SK-N-SH (cell line): Measurements from ENCODE around the gene AKAP6.

ENCODE experiments used
- CHD2 ChIP-seq: fragments of 150-350 bp; IDR thresholded peaks from 2 replicates; pipeline ENCODE4 v1.6.1; 2018; ENCODE audit warnings: low read length; ENCODE audit not compliant: partially characterized antibody
- CTCF ChIP-seq: fragments of 200-600 bp; sonication (generic); IDR thresholded peaks from 2 replicates; pipeline ENCODE4 v1.6.1; 2017; ENCODE audit warnings: antibody characterized with exemption, mild to moderate bottlenecking, moderate library complexity
- ELF1 ChIP-seq: IDR thresholded peaks from 2 replicates; pipeline ENCODE4 v1.4.0; 2012
- EP300 ChIP-seq, 2 experiments: IDR thresholded peaks; 2 replicates each; pipeline versions ENCODE4 v1.4.0 to v1.6.1; 2012; ENCODE audit warnings: borderline replicate concordance in 1 of 2, low read depth in 1 of 2, low read length in 1 of 2
- FOSL2 ChIP-seq: IDR thresholded peaks from 2 replicates; pipeline ENCODE4 v1.4.0; 2012; ENCODE audit warnings: low read depth, mild to moderate bottlenecking, moderate library complexity, borderline replicate concordance
- FOXJ3 ChIP-seq: sonication (generic); formaldehyde crosslinking; IDR thresholded peaks from 2 replicates; pipeline ENCODE4 v1.5.1; 2020; ENCODE audit warnings: mild to moderate bottlenecking, missing genetic modification reagents
- JUND ChIP-seq: IDR thresholded peaks from 2 replicates; pipeline ENCODE4 v1.4.0; 2012
- MXI1 ChIP-seq: IDR thresholded peaks from 2 replicates; pipeline ENCODE4 v1.6.1; 2012; ENCODE audit warnings: mild to moderate bottlenecking, low read depth, low read length, improper control_type of control experiment
- PBX3 ChIP-seq: IDR thresholded peaks from 2 replicates; pipeline ENCODE4; 2012
- POLR2AphosphoS5 ChIP-seq: IDR thresholded peaks from 2 replicates; pipeline ENCODE4 v1.6.1; 2012; ENCODE audit warnings: low read depth, low read length
- SIN3A ChIP-seq: IDR thresholded peaks from 2 replicates; pipeline ENCODE4 v1.6.1; 2012; ENCODE audit warnings: low read depth, mild to moderate bottlenecking, low read length, moderate library complexity, borderline replicate concordance
- TEAD4 ChIP-seq: IDR thresholded peaks from 2 replicates; pipeline ENCODE4 v1.4.0; 2012; ENCODE audit warnings: mild to moderate bottlenecking, borderline replicate concordance; ENCODE audit not compliant: insufficient read depth
- USF2 ChIP-seq: fragments of 150-350 bp; IDR thresholded peaks from 2 replicates; pipeline ENCODE4 v1.6.1; 2017; ENCODE audit warnings: antibody characterized with exemption, low read length, low read depth, borderline replicate concordance

GRCh38 chr14:32734261-32734660 is 405.2 kb downstream of the AKAP6 start:
- no peak for TF ChIP-seq CTCF
- no peak for TF ChIP-seq USF2
- TF ChIP-seq POLR2AphosphoS5: no peak
- no peak for TF ChIP-seq FOXJ3
- TF ChIP-seq JUND: no peak
- TF ChIP-seq FOSL2: no peak
- no peak for TF ChIP-seq SIN3A
- TF ChIP-seq TEAD4: no peak
- no peak for TF ChIP-seq EP300 (IDR thresholded peaks at IDR 0.05; ENCODE audit: borderline replicate concordance in 1 of 2, low read depth in 1 of 2, low read length in 1 of 2)
- no peak for TF ChIP-seq CHD2
- TF ChIP-seq MXI1: no peak
- TF ChIP-seq ELF1: no peak
- no peak for TF ChIP-seq PBX3
